ENCODE data around the gene POMT1. TPM values are rescaled to one million over a fixed set of nuclear protein-coding genes. Genes with fewer than 3 reads are reported as not detected.

POMT1 gene
- total RNA-seq, 2 experiments from 2014 or later = 4.7 to 27.1 TPM

GRCh38 chr9:131482343-131483006 lies 20.2 kb upstream of the POMT1 start:
- Histone ChIP-seq H3K9me2 (ENCODE audit: insufficient read depth, low read length) (no peaks in the 10 kb centered on the region), H2AFZ (ENCODE audit: low read length) (no peak overlapping the region), H3K4me3 (ENCODE audit: low read depth, low read length, poor library complexity, severe bottlenecking) (no peak overlapping the region), H3K79me2 (ENCODE audit: insufficient read depth, low read depth, low read length) (no peaks in the 10 kb centered on the region), H4K20me1 (ENCODE audit: insufficient read depth, low read length) (no peaks in the 10 kb centered on the region), H3K27ac (ENCODE audit: low read depth, low read length, poor library complexity, severe bottlenecking) (no peak overlapping the region), H3K4me1 (ENCODE audit: insufficient read depth, low read length, poor library complexity, severe bottlenecking) (no peaks in the 10 kb centered on the region), H3K4me2 (ENCODE audit: low read length) (no peak overlapping the region), H3K9me3 (ENCODE audit: low read length) (no peaks in the 10 kb centered on the region), H3K36me3 (ENCODE audit: insufficient read depth, low read length) (peaks cover 97% of the 10 kb centered on the region)
- ChIA-PET POLR2A (interaction anchor here (0.6 kb wide), 1 partner anchor 255 kb away, joined by 3 read pairs; no protein-coding TSS in a partner anchor), CTCF (ENCODE audit: unreplicated experiment) (no interaction called here)
- intact Hi-C loops (cut with micrococcal nuclease; ENCODE audit: unreplicated experiment) = no loop called here
- no peak for DNase-seq (ENCODE audit: low spot score)
- BruUV-seq (replicated peaks) = no TSS peak
- TF ChIP-seq CTCF (conservative IDR thresholded peaks at IDR 0.05; ENCODE audit: low read length) (no peak), EZH2phosphoT487 (IDR thresholded peaks at IDR 0.05; ENCODE audit: borderline replicate concordance, low read depth, low read length) (no peak)

GRCh38 chr9:131483319-131484050 lies 19.2 kb upstream of the POMT1 start:
- no peak overlapping the region for H3K4me3 ChIP-seq (ENCODE audit: low read depth, low read length, poor library complexity, severe bottlenecking)
- POLR2A ChIA-PET = no interaction called here
- H3K36me3 ChIP-seq (ENCODE audit: insufficient read depth, low read length) = peaks cover 97% of the 10 kb centered on the region
- CTCF ChIA-PET (ENCODE audit: unreplicated experiment) = no interaction called here
- no peak overlapping the region for H3K4me2 ChIP-seq (ENCODE audit: low read length)
- H3K27ac ChIP-seq (ENCODE audit: low read depth, low read length, poor library complexity, severe bottlenecking) = no peak overlapping the region
- intact Hi-C loops (cut with micrococcal nuclease; ENCODE audit: unreplicated experiment) = no loop called here
- H3K79me2 ChIP-seq (ENCODE audit: insufficient read depth, low read depth, low read length) = no peaks in the 10 kb centered on the region
- H3K4me1 ChIP-seq (ENCODE audit: insufficient read depth, low read length, poor library complexity, severe bottlenecking) = no peaks in the 10 kb centered on the region
- BruUV-seq (replicated peaks) = no TSS peak
- no peak overlapping the region for H2AFZ ChIP-seq (ENCODE audit: low read length)
- no peaks in the 10 kb centered on the region for H3K9me2 ChIP-seq (ENCODE audit: insufficient read depth, low read length)
- DNase-seq (ENCODE audit: low spot score) = no peak
- TF ChIP-seq CTCF (conservative IDR thresholded peaks at IDR 0.05; ENCODE audit: low read length) (no peak), EZH2phosphoT487 (IDR thresholded peaks at IDR 0.05; ENCODE audit: borderline replicate concordance, low read depth, low read length) (no peak)
- no peaks in the 10 kb centered on the region for H3K9me3 ChIP-seq (ENCODE audit: low read length)
- H4K20me1 ChIP-seq (ENCODE audit: insufficient read depth, low read length) = no peaks in the 10 kb centered on the region

GRCh38 chr9:131484051-131484445 lies 18.7 kb upstream of the POMT1 start:
- no TSS peak for BruUV-seq (replicated peaks)
- Histone ChIP-seq H3K79me2 (ENCODE audit: insufficient read depth, low read depth, low read length) (no peaks in the 10 kb centered on the region), H2AFZ (ENCODE audit: low read length) (no peak overlapping the region), H3K36me3 (ENCODE audit: insufficient read depth, low read length) (peaks cover 97% of the 10 kb centered on the region), H3K4me2 (ENCODE audit: low read length) (no peak overlapping the region), H3K4me3 (ENCODE audit: low read depth, low read length, poor library complexity, severe bottlenecking) (no peak overlapping the region), H3K27ac (ENCODE audit: low read depth, low read length, poor library complexity, severe bottlenecking) (no peak overlapping the region), H4K20me1 (ENCODE audit: insufficient read depth, low read length) (no peaks in the 10 kb centered on the region), H3K4me1 (ENCODE audit: insufficient read depth, low read length, poor library complexity, severe bottlenecking) (no peaks in the 10 kb centered on the region), H3K9me3 (ENCODE audit: low read length) (no peaks in the 10 kb centered on the region), H3K9me2 (ENCODE audit: insufficient read depth, low read length) (no peaks in the 10 kb centered on the region)
- ChIA-PET POLR2A (no interaction called here), CTCF (ENCODE audit: unreplicated experiment) (no interaction called here)
- no peak for TF ChIP-seq CTCF (conservative IDR thresholded peaks at IDR 0.05; ENCODE audit: low read length)
- TF ChIP-seq EZH2phosphoT487 (IDR thresholded peaks at IDR 0.05; ENCODE audit: borderline replicate concordance, low read depth, low read length) = no peak
- no peak for DNase-seq (ENCODE audit: low spot score)
- intact Hi-C loops (cut with micrococcal nuclease; ENCODE audit: unreplicated experiment) = no loop called here
